Lower lobe of right lung (tissue), 2 donors: ENCODE measurements around the gene PDILT. TPM values are rescaled to one million over a fixed set of nuclear protein-coding genes. Genes with fewer than 3 reads are reported as not detected.

Source experiments
- ATAC-seq, 2 donors: fragments of 200-7000 bp; cut with Tn5 transposase; one replicate each; pipeline ENCODE4 v1.9.1; 2020 to 2022; ENCODE audit warnings: mild to moderate bottlenecking in 2 of 2, moderate library complexity in 2 of 2
- DNase-seq: peaks from one replicate; pipeline ENCODE4 v3.0.0-alpha.2; 2020
- H3K27ac ChIP-seq: fragments of 200-600 bp; one replicate; pipeline ENCODE4 v1.8.0; 2022
- H3K27me3 ChIP-seq: fragments of 200-600 bp; one replicate; pipeline ENCODE4 v1.8.0; 2022; ENCODE audit warnings: low read depth
- H3K36me3 ChIP-seq: fragments of 200-600 bp; one replicate; pipeline ENCODE4 v1.8.0; 2022; ENCODE audit warnings: mild to moderate bottlenecking
- H3K4me1 ChIP-seq: fragments of 200-600 bp; one replicate; pipeline ENCODE4 v1.8.0; 2022
- H3K4me3 ChIP-seq: fragments of 200-600 bp; one replicate; pipeline ENCODE4 v1.8.0; 2022; ENCODE audit warnings: mild to moderate bottlenecking
- H3K9me3 ChIP-seq: fragments of 200-600 bp; one replicate; pipeline ENCODE4 v1.8.0; 2022
- CTCF ChIP-seq: fragments of 200-600 bp; IDR thresholded peaks from one replicate; pipeline ENCODE4 v1.8.0; 2022; ENCODE audit warnings: antibody characterized with exemption, mild to moderate bottlenecking
- intact Hi-C: fragments of 100-400 bp; cut with DNase I; formaldehyde crosslinking; loops from one replicate; pipeline ENCODE4 v1.11.0; 2022
- total RNA-seq: library from RNA; stranded (reverse); fragmentation: NEBNext Ultra II Directional; extraction: Animal tissue kit (Norgen Biotek cat#: 25700); gene quantifications from one replicate; pipeline ENCODE4 v1.2.1, GENCODE V29; 2021
- donor health status: DM: no; HTN: yes; CAD: no; lungs with severe emphysema.

PDILT gene
- total RNA-seq, 1 donor from 2014 or later, result not detected

- Histone ChIP-seq H3K27ac (no peak overlapping the region), H3K4me1 (no peaks in the 10 kb centered on the region), H3K9me3 (no peaks in the 10 kb centered on the region), H3K4me3 (no peak overlapping the region), H3K36me3 (no peaks in the 10 kb centered on the region), H3K27me3 (no peaks in the 10 kb centered on the region)
- ATAC-seq (no peak), DNase-seq (no peak)
- TF ChIP-seq CTCF, result no peak
- intact Hi-C loops, result no loop called here
These were observed 3.5 kb downstream of the PDILT start for GRCh38 chr16:20401066-20401465.

DNA sequence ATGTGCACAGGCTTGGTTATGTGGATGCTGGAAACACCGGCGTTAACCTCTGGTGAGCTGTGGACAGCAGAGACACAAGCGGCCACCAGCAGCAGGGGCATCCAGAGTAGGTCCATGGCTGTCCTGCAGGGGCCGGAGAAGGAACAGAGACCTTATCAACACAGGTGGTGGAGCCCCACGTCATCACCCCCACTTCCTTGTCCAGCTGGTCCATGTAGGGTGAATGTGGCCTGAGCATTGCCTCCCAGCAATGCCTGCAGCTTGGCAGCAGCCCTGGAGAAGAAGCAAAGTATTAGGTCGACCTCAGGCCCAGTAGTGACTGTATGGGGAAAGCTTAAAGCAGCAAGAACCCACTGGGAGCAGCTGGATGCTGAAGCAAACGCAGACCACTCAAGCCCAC lies 5.4 kb downstream of the PDILT start:
- Histone ChIP-seq H3K36me3 (no peaks in the 10 kb centered on the region), H3K4me3 (no peak overlapping the region), H3K27me3 (no peaks in the 10 kb centered on the region), H3K9me3 (no peaks in the 10 kb centered on the region), H3K27ac (no peak overlapping the region), H3K4me1 (peaks cover 4% of the 10 kb centered on the region)
- intact Hi-C loops, result no loop called here
- TF ChIP-seq CTCF, result no peak
- DNase-seq (no peak), ATAC-seq (no peak)

DNA sequence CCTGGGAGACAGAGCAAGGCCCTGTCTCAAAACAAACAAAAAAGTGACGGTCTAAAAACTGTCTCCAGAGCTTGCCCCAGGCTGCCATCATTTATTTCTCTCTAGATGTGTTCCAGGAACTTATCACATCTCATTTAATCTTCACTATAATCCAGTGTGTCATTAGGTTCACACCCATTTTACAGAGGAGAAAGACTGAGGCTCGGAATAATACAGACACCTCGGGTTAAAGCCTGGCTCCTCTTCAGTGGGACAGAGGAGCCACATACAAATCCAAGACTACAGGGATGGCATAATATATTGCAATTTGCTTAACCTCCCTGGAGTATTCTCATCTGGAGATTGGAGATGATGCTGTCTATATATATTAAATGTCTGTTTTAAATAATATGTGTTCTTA lies 5.9 kb downstream of the PDILT start:
- Histone ChIP-seq H3K27me3 (no peaks in the 10 kb centered on the region), H3K9me3 (no peaks in the 10 kb centered on the region), H3K4me3 (no peak overlapping the region), H3K4me1 (peaks cover 4% of the 10 kb centered on the region), H3K36me3 (no peaks in the 10 kb centered on the region), H3K27ac (no peak overlapping the region)
- TF ChIP-seq CTCF, result no peak
- DNase-seq, result no peak
- ATAC-seq, result no peak
- intact Hi-C loops, result no loop called here

GRCh38 chr16:20397468-20398074 lies 7.0 kb downstream of the PDILT start:
- Histone ChIP-seq H3K27ac (no peak overlapping the region), H3K9me3 (no peaks in the 10 kb centered on the region), H3K36me3 (no peaks in the 10 kb centered on the region), H3K4me3 (no peak overlapping the region), H3K4me1 (peaks cover 4% of the 10 kb centered on the region), H3K27me3 (no peaks in the 10 kb centered on the region)
- no peak for TF ChIP-seq CTCF
- intact Hi-C loops, result no loop called here
- DNase-seq (no peak), ATAC-seq (no peak)

DNA sequence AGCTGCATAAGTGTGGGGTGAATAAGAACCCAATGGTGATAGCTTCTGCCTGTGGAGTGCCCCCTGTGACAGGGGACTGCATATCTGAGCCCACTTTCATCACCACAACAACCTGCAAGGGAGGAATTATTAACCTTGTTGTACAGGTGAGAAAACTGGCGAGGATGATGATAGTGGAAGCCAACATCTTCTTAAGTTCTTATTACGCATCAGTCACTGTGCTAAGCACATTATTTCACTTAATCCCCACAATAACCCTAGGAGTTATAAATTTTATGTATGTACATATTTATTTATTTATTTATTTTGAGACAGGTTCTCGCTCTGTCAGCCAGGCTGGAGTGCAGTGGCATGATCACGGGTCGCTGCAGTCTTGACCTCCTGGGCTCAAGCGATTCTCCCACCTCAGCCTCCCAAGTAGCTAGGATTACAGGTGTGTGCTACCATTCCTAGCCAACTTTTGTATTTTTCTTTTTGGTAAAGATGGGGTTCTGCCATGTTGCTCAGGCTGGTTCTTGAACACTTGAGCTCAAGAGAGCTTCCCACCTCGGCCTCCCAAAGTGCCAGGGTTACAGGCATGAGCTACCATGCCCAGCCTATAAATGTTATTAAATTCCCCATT lies 7.6 kb downstream of the PDILT start:
- H3K4me1 ChIP-seq, result peaks cover 4% of the 10 kb centered on the region
- H3K9me3 ChIP-seq, result no peaks in the 10 kb centered on the region
- TF ChIP-seq CTCF, result no peak
- DNase-seq (no peak), ATAC-seq (no peak)
- no peaks in the 10 kb centered on the region for H3K36me3 ChIP-seq
- H3K27ac ChIP-seq, result no peak overlapping the region
- H3K27me3 ChIP-seq, result no peaks in the 10 kb centered on the region
- no peak overlapping the region for H3K4me3 ChIP-seq
- intact Hi-C loops, result no loop called here
